ENCODE data around the gene UNC93A. TPM values are rescaled to one million over a fixed set of nuclear protein-coding genes. Genes with fewer than 3 reads are reported as not detected.

Gene UNC93A
- total and polyA plus RNA-seq, 2 experiments from 2014 or later = 38.8 to 66.6 TPM

GRCh38 chr6:167323111-167323510 is 32.0 kb downstream of the UNC93A start:
- 89% methylated on average over 7 of the region's 7 CpGs for WGBS (ENCODE audit: low lambda C conversion rate, missing lambda C conversion rate)
- no peak for DNase-seq (ENCODE audit: low spot score)
- Histone ChIP-seq H3K9me3 (ENCODE audit: low read depth) (no peaks in the 10 kb centered on the region), H3K4me3 (no peak overlapping the region), H3K9me2 (replicated peaks; ENCODE audit: insufficient read depth) (no peaks in the 10 kb centered on the region), H3K36me3 (replicated peaks; ENCODE audit: insufficient read depth, low read depth) (no peaks in the 10 kb centered on the region), H3K27me3 (no peaks in the 10 kb centered on the region), H3K4me2 (no peak overlapping the region), H3K79me2 (no peaks in the 10 kb centered on the region), H3K4me1 (ENCODE audit: insufficient read depth) (peaks cover 4% of the 10 kb centered on the region), H2AFZ (no peak overlapping the region), H3K27ac (no peak overlapping the region), H4K20me1 (ENCODE audit: insufficient read depth, poor library complexity, severe bottlenecking) (no peaks in the 10 kb centered on the region)
- TF ChIP-seq EZH2phosphoT487 (IDR thresholded peaks at IDR 0.05; ENCODE audit: low read depth, severe bottlenecking, unreplicated experiment) (no peak), EZH2 (IDR thresholded peaks at IDR 0.05; ENCODE audit: borderline replicate concordance) (no peak), CTCF (IDR thresholded peaks at IDR 0.05; ENCODE audit: poor library complexity) (no peak)

GRCh38 chr6:167324111-167324510 is 33.0 kb downstream of the UNC93A start:
- Histone ChIP-seq H3K27ac (no peak overlapping the region), H3K79me2 (no peaks in the 10 kb centered on the region), H3K4me1 (ENCODE audit: insufficient read depth) (peaks cover 1% of the 10 kb centered on the region), H3K36me3 (replicated peaks; ENCODE audit: insufficient read depth, low read depth) (no peaks in the 10 kb centered on the region), H3K4me3 (no peak overlapping the region), H2AFZ (no peak overlapping the region), H3K27me3 (no peaks in the 10 kb centered on the region), H4K20me1 (ENCODE audit: insufficient read depth, poor library complexity, severe bottlenecking) (no peaks in the 10 kb centered on the region), H3K9me2 (replicated peaks; ENCODE audit: insufficient read depth) (no peaks in the 10 kb centered on the region), H3K4me2 (no peak overlapping the region), H3K9me3 (ENCODE audit: low read depth) (no peaks in the 10 kb centered on the region)
- no peak for DNase-seq (ENCODE audit: low spot score)
- 94% methylated on average over 10 of the region's 10 CpGs for WGBS (ENCODE audit: low lambda C conversion rate, missing lambda C conversion rate)
- TF ChIP-seq EZH2phosphoT487 (IDR thresholded peaks at IDR 0.05; ENCODE audit: low read depth, severe bottlenecking, unreplicated experiment) = no peak
- TF ChIP-seq CTCF (IDR thresholded peaks at IDR 0.05; ENCODE audit: poor library complexity) = no peak
- TF ChIP-seq EZH2 (IDR thresholded peaks at IDR 0.05; ENCODE audit: borderline replicate concordance) = no peak

- no peaks in the 10 kb centered on the region for H3K9me3 ChIP-seq (ENCODE audit: low read depth)
- H3K4me2 ChIP-seq = no peak overlapping the region
- no peaks in the 10 kb centered on the region for H3K4me1 ChIP-seq (ENCODE audit: insufficient read depth)
- H4K20me1 ChIP-seq (ENCODE audit: insufficient read depth, poor library complexity, severe bottlenecking) = no peaks in the 10 kb centered on the region
- H2AFZ ChIP-seq = no peak overlapping the region
- WGBS (ENCODE audit: low lambda C conversion rate, missing lambda C conversion rate) = 96% methylated on average over 13 of the region's 13 CpGs
- H3K4me3 ChIP-seq = no peak overlapping the region
- H3K79me2 ChIP-seq = no peaks in the 10 kb centered on the region
- H3K36me3 ChIP-seq (replicated peaks; ENCODE audit: insufficient read depth, low read depth) = no peaks in the 10 kb centered on the region
- no peaks in the 10 kb centered on the region for H3K27me3 ChIP-seq
- H3K9me2 ChIP-seq (replicated peaks; ENCODE audit: insufficient read depth) = no peaks in the 10 kb centered on the region
- TF ChIP-seq EZH2 (IDR thresholded peaks at IDR 0.05; ENCODE audit: borderline replicate concordance) = no peak
- TF ChIP-seq EZH2phosphoT487 (IDR thresholded peaks at IDR 0.05; ENCODE audit: low read depth, severe bottlenecking, unreplicated experiment) = no peak
- no peak for TF ChIP-seq CTCF (IDR thresholded peaks at IDR 0.05; ENCODE audit: poor library complexity)
- no peak for DNase-seq (ENCODE audit: low spot score)
- H3K27ac ChIP-seq = no peak overlapping the region
These were observed 34.7 kb downstream of the UNC93A start for GRCh38 chr6:167325766-167326165.

DNA sequence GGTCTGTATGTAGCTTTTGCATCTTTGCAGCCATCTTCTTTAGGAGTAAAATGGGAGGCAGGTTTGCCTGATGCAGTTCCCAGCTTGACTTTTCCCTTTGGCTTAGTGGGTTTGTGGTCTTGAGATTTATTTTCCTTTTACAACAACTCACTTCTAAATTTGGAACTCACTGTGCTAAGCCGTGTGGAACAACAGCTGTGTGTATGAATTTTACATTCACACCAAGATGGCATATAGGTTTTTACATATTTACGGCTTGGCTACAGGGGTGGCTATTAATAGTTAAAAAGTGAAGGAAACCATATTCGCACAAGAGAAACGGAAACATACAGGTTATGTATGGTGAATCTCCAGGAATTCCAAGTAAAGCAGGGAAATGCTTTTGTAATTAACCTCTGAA is 36.3 kb downstream of the UNC93A start:
- no peak overlapping the region for H3K4me2 ChIP-seq
- 83% methylated on average over 4 of the region's 4 CpGs for WGBS (ENCODE audit: low lambda C conversion rate, missing lambda C conversion rate)
- H3K9me2 ChIP-seq (replicated peaks; ENCODE audit: insufficient read depth) = no peaks in the 10 kb centered on the region
- no peak overlapping the region for H3K27ac ChIP-seq
- H3K4me3 ChIP-seq = no peak overlapping the region
- H3K4me1 ChIP-seq (ENCODE audit: insufficient read depth) = no peaks in the 10 kb centered on the region
- TF ChIP-seq EZH2phosphoT487 (IDR thresholded peaks at IDR 0.05; ENCODE audit: low read depth, severe bottlenecking, unreplicated experiment) = no peak
- TF ChIP-seq CTCF (IDR thresholded peaks at IDR 0.05; ENCODE audit: poor library complexity) = no peak
- no peak for TF ChIP-seq EZH2 (IDR thresholded peaks at IDR 0.05; ENCODE audit: borderline replicate concordance)
- no peaks in the 10 kb centered on the region for H3K36me3 ChIP-seq (replicated peaks; ENCODE audit: insufficient read depth, low read depth)
- H4K20me1 ChIP-seq (ENCODE audit: insufficient read depth, poor library complexity, severe bottlenecking) = no peaks in the 10 kb centered on the region
- H2AFZ ChIP-seq = no peak overlapping the region
- H3K27me3 ChIP-seq = no peaks in the 10 kb centered on the region
- no peaks in the 10 kb centered on the region for H3K79me2 ChIP-seq
- no peaks in the 10 kb centered on the region for H3K9me3 ChIP-seq (ENCODE audit: low read depth)
- DNase-seq (ENCODE audit: low spot score) = no peak

Measured in hepatocyte (in vitro differentiated cells).